Panc1 (cell line): ENCODE measurements around the gene ARHGEF17. TPM values are rescaled to one million over a fixed set of nuclear protein-coding genes. Genes with fewer than 3 reads are reported as not detected.

ENCODE experiments used
- ATAC-seq: fragments of 200-7000 bp; cut with Tn5 transposase; 2 replicates; pipeline ENCODE4 v1.9.1; 2020; ENCODE audit warnings: mild to moderate bottlenecking, moderate library complexity
- BruUV-seq: library from RNA; stranded (reverse); fragments of 400-500 nt; replicated peaks from 2 replicates; lab custom pipeline; 2021; lab: Mats Ljungman, UMichigan
- CTCF ChIA-PET: fragments of 300-600 bp; sonication (Branson Sonifier 250); formaldehyde crosslinking; loops from one replicate; lab custom pipeline; 2022; ENCODE audit warnings: antibody characterized with exemption; lab: Charles Lee
- POLR2A ChIA-PET: fragments of 300-600 bp; sonication (Branson Sonifier 250); formaldehyde crosslinking; loops from one replicate; lab custom pipeline; 2022; ENCODE audit warnings: antibody characterized with exemption; lab: Charles Lee
- DNase-seq: peaks from one replicate; pipeline ENCODE4 v3.0.0-alpha.2; 2010; ENCODE audit warnings: low read depth, low spot score
- H3K27ac ChIP-seq: 2 replicates; pipeline ENCODE4 v1.5.1; 2011; ENCODE audit warnings: mild to moderate bottlenecking, low read length, inconsistent platforms
- H3K27me3 ChIP-seq: fragments of 200-500 bp; sonication (Bioruptor generic); 2 replicates; pipeline ENCODE4 v1.6.0; 2014; ENCODE audit warnings: low read length, inconsistent platforms; ENCODE audit not compliant: control insufficient read depth, insufficient read depth
- H3K36me3 ChIP-seq: fragments of 200-500 bp; sonication (Bioruptor generic); 2 replicates; pipeline ENCODE4 v1.5.1; 2014; ENCODE audit warnings: inconsistent platforms, mild to moderate bottlenecking, low read length, moderate library complexity; ENCODE audit not compliant: control insufficient read depth, insufficient read depth
- H3K4me1 ChIP-seq: 2 replicates; pipeline ENCODE4 v1.5.1; 2011; ENCODE audit warnings: inconsistent platforms, mild to moderate bottlenecking, low read length, moderate library complexity; ENCODE audit not compliant: control insufficient read depth, insufficient read depth
- H3K4me3 ChIP-seq, 2 experiments: 2 replicates each; pipeline ENCODE4 v1.5.1; 2011 to 2012; ENCODE audit warnings: low read depth in 2 of 2, low read length in 2 of 2, mild to moderate bottlenecking in 2 of 2, inconsistent platforms in 1 of 2, moderate library complexity in 1 of 2
- H3K9me3 ChIP-seq: fragments of 200-500 bp; sonication (Bioruptor generic); 2 replicates; pipeline ENCODE4 v1.5.1; 2014; ENCODE audit warnings: low read depth, mild to moderate bottlenecking, inconsistent platforms, low read length, moderate library complexity; ENCODE audit not compliant: control insufficient read depth, insufficient read depth
- POLR2AphosphoS5 ChIP-seq: IDR thresholded peaks from 2 replicates; pipeline ENCODE4 v1.6.1; 2012; ENCODE audit warnings: mild to moderate bottlenecking, low read depth, low read length, moderate library complexity
- in situ Hi-C: cut with HindIII; loops from 2 replicates; pipeline ENCODE4 v1.10.0; 2016; ENCODE audit warnings: low sequenced_read_pairs, low pct_unique_long_range_greater_than_20kb
- intact Hi-C: fragments of 100-400 bp; cut with micrococcal nuclease; formaldehyde crosslinking; loops from one replicate; pipeline ENCODE4 v1.10.0; 2022; ENCODE audit not compliant: unreplicated experiment
- total RNA-seq: library from RNA; stranded (reverse); gene quantifications from one replicate; pipeline ENCODE4 v1.2.1, GENCODE V29; 2021; ENCODE audit not compliant: unreplicated experiment
- TF ChIP-seq, protein P1 (sequence below): fragments of 450-650 bp; IDR thresholded peaks from 2 replicates; pipeline ENCODE4 v1.5.1; 2017; ENCODE audit warnings: mild to moderate bottlenecking
- TF ChIP-seq, protein P2 (sequence below), 2 experiments: IDR thresholded peaks; 2 replicates each; pipeline ENCODE4 v1.6.1; 2011 to 2012; ENCODE audit warnings: low read depth in 2 of 2, control low read depth in 1 of 2, low read length in 1 of 2, mild to moderate bottlenecking in 1 of 2, moderate library complexity in 1 of 2; ENCODE audit not compliant: insufficient read depth in 1 of 2

ARHGEF17 gene
- total RNA-seq, 1 experiment from 2014 or later = 43.2 TPM

DNA sequence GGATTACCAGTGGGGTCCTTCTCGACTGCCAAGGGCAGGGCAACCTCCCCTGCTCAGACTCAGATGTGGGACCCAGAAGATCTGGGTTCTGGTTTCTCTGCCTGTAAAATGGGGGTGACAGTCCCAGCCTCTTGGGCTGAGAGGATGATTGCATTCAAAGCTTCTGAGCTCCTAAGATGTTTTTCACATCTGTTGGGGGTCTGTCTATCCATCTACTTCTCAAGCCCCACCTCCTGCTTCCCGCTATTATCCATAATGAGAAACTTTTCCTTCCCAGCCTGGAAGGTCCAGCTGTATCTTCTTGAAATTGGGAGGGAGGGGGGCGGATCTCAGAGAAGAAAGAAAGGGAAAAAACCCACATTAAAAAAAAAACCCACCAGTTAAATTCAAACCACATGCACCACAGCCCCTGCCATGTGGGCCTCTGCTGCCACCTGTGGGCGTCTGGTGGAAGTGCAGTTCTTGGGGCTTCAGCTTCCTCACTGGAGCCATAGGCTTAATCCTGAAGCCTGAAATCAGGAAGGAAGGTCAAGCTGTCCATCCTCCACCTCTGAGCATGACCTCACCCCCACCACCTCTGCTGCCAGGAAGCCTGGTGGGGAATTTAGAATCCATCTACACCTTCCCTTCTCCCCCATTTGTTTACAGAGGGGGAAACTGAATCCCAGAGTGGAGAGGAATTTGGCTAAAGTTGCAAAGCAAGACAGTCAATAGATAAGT, 27.3 kb downstream of the ARHGEF17 start:
- ChIA-PET POLR2A (interaction anchor here (0.5 to 0.7 kb wide), 5 partner anchors 20 to 490 kb away, joined by 3 to 21 read pairs (median 4); no protein-coding TSS in a partner anchor), CTCF (interaction anchor here (0.5 to 3.8 kb wide), 25 partner anchors 8 to 610 kb away, joined by 3 to 55 read pairs (median 5); partner anchors contain the start of gene ARHGEF17)
- in situ Hi-C loops = no loop called here
- DNase-seq = peak; percentile 77
- intact Hi-C loops = loop anchor here (1.0 kb wide), 1 partner anchor 28 kb away; no protein-coding TSS in a partner anchor
- TF ChIP-seq, protein P1, sequence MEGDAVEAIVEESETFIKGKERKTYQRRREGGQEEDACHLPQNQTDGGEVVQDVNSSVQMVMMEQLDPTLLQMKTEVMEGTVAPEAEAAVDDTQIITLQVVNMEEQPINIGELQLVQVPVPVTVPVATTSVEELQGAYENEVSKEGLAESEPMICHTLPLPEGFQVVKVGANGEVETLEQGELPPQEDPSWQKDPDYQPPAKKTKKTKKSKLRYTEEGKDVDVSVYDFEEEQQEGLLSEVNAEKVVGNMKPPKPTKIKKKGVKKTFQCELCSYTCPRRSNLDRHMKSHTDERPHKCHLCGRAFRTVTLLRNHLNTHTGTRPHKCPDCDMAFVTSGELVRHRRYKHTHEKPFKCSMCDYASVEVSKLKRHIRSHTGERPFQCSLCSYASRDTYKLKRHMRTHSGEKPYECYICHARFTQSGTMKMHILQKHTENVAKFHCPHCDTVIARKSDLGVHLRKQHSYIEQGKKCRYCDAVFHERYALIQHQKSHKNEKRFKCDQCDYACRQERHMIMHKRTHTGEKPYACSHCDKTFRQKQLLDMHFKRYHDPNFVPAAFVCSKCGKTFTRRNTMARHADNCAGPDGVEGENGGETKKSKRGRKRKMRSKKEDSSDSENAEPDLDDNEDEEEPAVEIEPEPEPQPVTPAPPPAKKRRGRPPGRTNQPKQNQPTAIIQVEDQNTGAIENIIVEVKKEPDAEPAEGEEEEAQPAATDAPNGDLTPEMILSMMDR = peak; percentile 100
- TF ChIP-seq POLR2AphosphoS5 = no peak
- Histone ChIP-seq H3K4me1 (peaks cover 39% of the 10 kb centered on the region), H3K27me3 (no peaks in the 10 kb centered on the region), H3K4me3 (no peak overlapping the region), H3K36me3 (no peaks in the 10 kb centered on the region), H3K27ac (peak overlapping the region; percentile 55), H3K9me3 (no peaks in the 10 kb centered on the region)
- peak; percentile 70 for ATAC-seq
- BruUV-seq = no TSS peak

DNA sequence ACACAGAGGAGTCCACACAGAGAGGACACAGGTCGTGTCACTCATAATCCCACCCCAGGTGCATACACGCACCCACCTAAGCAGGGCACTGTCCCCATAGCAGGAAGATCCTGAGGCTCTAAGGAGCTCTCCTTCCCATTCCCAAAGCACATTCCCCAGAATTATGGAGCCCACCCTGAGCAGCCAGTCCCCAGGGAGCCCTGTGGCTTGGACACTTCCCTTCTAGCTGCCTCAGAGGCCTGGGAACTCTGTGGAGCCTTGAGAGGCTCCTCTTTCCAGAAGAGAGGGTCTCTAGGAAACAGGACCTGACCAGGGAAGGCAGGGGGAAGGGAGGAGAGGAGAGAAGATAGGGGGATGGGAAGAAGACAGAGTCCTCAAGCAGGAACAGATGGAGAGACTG, 29.8 kb downstream of the ARHGEF17 start:
- ATAC-seq = no peak
- in situ Hi-C loops (no loop called here), intact Hi-C loops (no loop called here)
- BruUV-seq = no TSS peak
- Histone ChIP-seq H3K9me3 (no peaks in the 10 kb centered on the region), H3K27ac (no peak overlapping the region), H3K36me3 (no peaks in the 10 kb centered on the region), H3K4me3 (no peak overlapping the region), H3K4me1 (peaks cover 26% of the 10 kb centered on the region), H3K27me3 (no peaks in the 10 kb centered on the region)
- DNase-seq = no peak
- TF ChIP-seq POLR2AphosphoS5 = no peak
- TF ChIP-seq, protein P1 = no peak
- TF ChIP-seq, protein P2, sequence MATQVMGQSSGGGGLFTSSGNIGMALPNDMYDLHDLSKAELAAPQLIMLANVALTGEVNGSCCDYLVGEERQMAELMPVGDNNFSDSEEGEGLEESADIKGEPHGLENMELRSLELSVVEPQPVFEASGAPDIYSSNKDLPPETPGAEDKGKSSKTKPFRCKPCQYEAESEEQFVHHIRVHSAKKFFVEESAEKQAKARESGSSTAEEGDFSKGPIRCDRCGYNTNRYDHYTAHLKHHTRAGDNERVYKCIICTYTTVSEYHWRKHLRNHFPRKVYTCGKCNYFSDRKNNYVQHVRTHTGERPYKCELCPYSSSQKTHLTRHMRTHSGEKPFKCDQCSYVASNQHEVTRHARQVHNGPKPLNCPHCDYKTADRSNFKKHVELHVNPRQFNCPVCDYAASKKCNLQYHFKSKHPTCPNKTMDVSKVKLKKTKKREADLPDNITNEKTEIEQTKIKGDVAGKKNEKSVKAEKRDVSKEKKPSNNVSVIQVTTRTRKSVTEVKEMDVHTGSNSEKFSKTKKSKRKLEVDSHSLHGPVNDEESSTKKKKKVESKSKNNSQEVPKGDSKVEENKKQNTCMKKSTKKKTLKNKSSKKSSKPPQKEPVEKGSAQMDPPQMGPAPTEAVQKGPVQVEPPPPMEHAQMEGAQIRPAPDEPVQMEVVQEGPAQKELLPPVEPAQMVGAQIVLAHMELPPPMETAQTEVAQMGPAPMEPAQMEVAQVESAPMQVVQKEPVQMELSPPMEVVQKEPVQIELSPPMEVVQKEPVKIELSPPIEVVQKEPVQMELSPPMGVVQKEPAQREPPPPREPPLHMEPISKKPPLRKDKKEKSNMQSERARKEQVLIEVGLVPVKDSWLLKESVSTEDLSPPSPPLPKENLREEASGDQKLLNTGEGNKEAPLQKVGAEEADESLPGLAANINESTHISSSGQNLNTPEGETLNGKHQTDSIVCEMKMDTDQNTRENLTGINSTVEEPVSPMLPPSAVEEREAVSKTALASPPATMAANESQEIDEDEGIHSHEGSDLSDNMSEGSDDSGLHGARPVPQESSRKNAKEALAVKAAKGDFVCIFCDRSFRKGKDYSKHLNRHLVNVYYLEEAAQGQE (IDR thresholded peaks at IDR 0.05; ENCODE audit: insufficient read depth in 1 of 2, low read depth in 2 of 2, low read length in 1 of 2) = no peak
- POLR2A ChIA-PET = interaction anchor here (0.6 kb wide), 1 partner anchor 94 kb away, joined by 4 read pairs; no protein-coding TSS in a partner anchor
- CTCF ChIA-PET = interaction anchor here (2.3 kb wide), 1 partner anchor 31 kb away, joined by 22 read pairs; no protein-coding TSS in a partner anchor
